Psoas muscle (tissue), 8 donors: ENCODE results near the gene STAU1. TPM values are rescaled to one million over a fixed set of nuclear protein-coding genes. Genes with fewer than 3 reads are reported as not detected.
"Not testable (repeated sequence)": the region's sequence is repeated elsewhere in the genome, so short reads cannot be mapped to it uniquely, and the experiment has no call there.

Source experiments
- ATAC-seq, 4 donors: fragments of 200-7000 bp; cut with Tn5 transposase; one replicate each; pipeline ENCODE4 v1.9.1; 2020; ENCODE audit warnings: moderate library complexity in 3 of 4, mild to moderate bottlenecking in 2 of 4
- DNase-seq, 2 donors: peaks; one replicate each; pipeline ENCODE4 v3.0.0-alpha.2; 2020
- H3K27ac ChIP-seq: fragments of 200-600 bp; one replicate; pipeline ENCODE4 v1.8.0; 2022
- H3K27me3 ChIP-seq, 3 donors: fragments of 200-600 bp in 1 of 3; one replicate each; pipeline versions ENCODE4 v1.6.1 to v1.8.0; 2013 to 2022; ENCODE audit warnings: low read length in 2 of 3, mild to moderate bottlenecking in 2 of 3, moderate library complexity in 1 of 3; ENCODE audit not compliant: insufficient read depth in 3 of 3
- H3K36me3 ChIP-seq, 2 donors: fragments of 200-600 bp in 1 of 2; one replicate each; pipeline versions ENCODE4 v1.6.1 to v1.8.0; 2013 to 2022; ENCODE audit warnings: low read depth in 1 of 2, mild to moderate bottlenecking in 1 of 2, moderate library complexity in 1 of 2; ENCODE audit not compliant: insufficient read depth in 1 of 2
- H3K4me1 ChIP-seq: fragments of 200-600 bp; one replicate; pipeline ENCODE4 v1.8.0; 2022
- H3K4me3 ChIP-seq: fragments of 200-600 bp; one replicate; pipeline ENCODE4 v1.8.0; 2022; ENCODE audit warnings: mild to moderate bottlenecking
- H3K9me3 ChIP-seq: fragments of 200-600 bp; one replicate; pipeline ENCODE4 v1.8.0; 2022
- WGBS, 3 donors: extraction: QIAGEN DNeasy Blood & Tissue Kit; methylation state at CpG; one replicate each; pipeline versions ENCODE4 v1.1.6 to v1.1.7; 2013; 5-methylcytosine and 5-hydroxymethylcytosine counted together
- intact Hi-C, 2 donors: fragments of 100-400 bp; cut with DNase I; formaldehyde crosslinking; loops; one replicate each; pipeline versions ENCODE4 v1.11.0 to v1.14.2; 2022
- polyA plus RNA-seq, 3 donors: library from polyadenylated mRNA; stranded (reverse); fragments of 200-250 nt; gene quantifications; one replicate each; pipeline ENCODE4 v1.2.3, GENCODE V29; 2013
- total RNA-seq, 4 donors: library from RNA; stranded (reverse); fragmentation: NEBNext Ultra II Directional in 2 of 4; extraction: Animal tissue kit (Norgen Biotek cat#: 25700) in 2 of 4; gene quantifications; one replicate each; pipeline versions ENCODE4 v1.2.1 to v1.2.4, GENCODE V29; 2021 to 2023
- TF ChIP-seq, protein P1 (sequence below): fragments of 200-600 bp; IDR thresholded peaks from one replicate; pipeline ENCODE4 v1.8.0; 2022; ENCODE audit warnings: antibody characterized with exemption
- donor health status: healthy with polysubstance abuse.
- donor health status: DM: no; HTN: no; CAD: no; lungs with moderate emphysema.
- donor health status: Bipolar disorder and iron deficiency.
- donor health status: healthy.
- donor health status: DM: yes; HTN: yes; CAD: no.
- donor health status: DM: no; HTN: no; CAD: no.
- donor health status: DM: no; HTN: no; CAD: no.
- donor health status: DM: yes; HTN: yes; CAD: no.

The STAU1 gene
- total and polyA plus RNA-seq, 7 donors, result 30.2 to 85.2 (median 58.8) TPM

GRCh38 chr20:49172413-49172812, 15.7 kb downstream of the STAU1 start:
- DNase-seq (no peak), ATAC-seq (no peak)
- intact Hi-C loops, result no loop called here
- 22 to 46% (median 24%) methylated on average over 1 of the region's 1 CpG for WGBS, 3 donors
- Histone ChIP-seq H3K27ac (no peak overlapping the region), H3K4me1 (peaks cover 20% of the 10 kb centered on the region), H3K9me3 (no peaks in the 10 kb centered on the region), H3K36me3 (peaks cover 0 to 25% of the 10 kb centered on the region in 2 donors), H3K4me3 (no peak overlapping the region), H3K27me3 (no peaks in the 10 kb centered on the region)
- TF ChIP-seq, protein P1, sequence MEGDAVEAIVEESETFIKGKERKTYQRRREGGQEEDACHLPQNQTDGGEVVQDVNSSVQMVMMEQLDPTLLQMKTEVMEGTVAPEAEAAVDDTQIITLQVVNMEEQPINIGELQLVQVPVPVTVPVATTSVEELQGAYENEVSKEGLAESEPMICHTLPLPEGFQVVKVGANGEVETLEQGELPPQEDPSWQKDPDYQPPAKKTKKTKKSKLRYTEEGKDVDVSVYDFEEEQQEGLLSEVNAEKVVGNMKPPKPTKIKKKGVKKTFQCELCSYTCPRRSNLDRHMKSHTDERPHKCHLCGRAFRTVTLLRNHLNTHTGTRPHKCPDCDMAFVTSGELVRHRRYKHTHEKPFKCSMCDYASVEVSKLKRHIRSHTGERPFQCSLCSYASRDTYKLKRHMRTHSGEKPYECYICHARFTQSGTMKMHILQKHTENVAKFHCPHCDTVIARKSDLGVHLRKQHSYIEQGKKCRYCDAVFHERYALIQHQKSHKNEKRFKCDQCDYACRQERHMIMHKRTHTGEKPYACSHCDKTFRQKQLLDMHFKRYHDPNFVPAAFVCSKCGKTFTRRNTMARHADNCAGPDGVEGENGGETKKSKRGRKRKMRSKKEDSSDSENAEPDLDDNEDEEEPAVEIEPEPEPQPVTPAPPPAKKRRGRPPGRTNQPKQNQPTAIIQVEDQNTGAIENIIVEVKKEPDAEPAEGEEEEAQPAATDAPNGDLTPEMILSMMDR, result no peak

DNA sequence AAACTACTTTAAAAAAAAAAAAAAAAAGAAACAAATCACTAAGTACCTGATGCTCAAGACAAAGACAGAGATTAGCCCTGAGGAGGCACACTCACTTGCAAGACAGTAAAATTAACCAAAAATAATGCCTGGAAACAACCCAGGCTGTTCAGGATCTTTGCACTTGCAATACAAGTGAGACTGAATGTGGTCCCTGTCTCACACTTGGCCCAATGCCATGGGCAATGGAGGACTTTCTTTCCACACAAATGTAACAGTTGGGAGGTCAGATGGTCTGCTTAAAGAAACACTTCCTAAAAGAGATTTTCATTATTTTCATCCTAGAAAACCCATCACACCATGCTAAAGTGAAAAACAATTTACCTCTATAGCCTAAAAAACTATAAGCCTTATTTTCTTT, 16.2 kb downstream of the STAU1 start:
- no peak overlapping the region for H3K27ac ChIP-seq
- no peak overlapping the region for H3K4me3 ChIP-seq
- H3K4me1 ChIP-seq, result peaks cover 25% of the 10 kb centered on the region
- DNase-seq (peak in 1 of 2 donors; percentile 23), ATAC-seq (no peak)
- H3K27me3 ChIP-seq, result no peaks in the 10 kb centered on the region
- H3K36me3 ChIP-seq, result peaks cover 0 to 22% of the 10 kb centered on the region in 2 donors
- intact Hi-C loops, result no loop called here
- H3K9me3 ChIP-seq, result no peaks in the 10 kb centered on the region
- TF ChIP-seq, protein P1, result no peak

- DNase-seq, result no peak
- Histone ChIP-seq H3K4me3 (no peak overlapping the region), H3K4me1 (peaks cover 30% of the 10 kb centered on the region), H3K27ac (no peak overlapping the region), H3K27me3 (no peaks in the 10 kb centered on the region), H3K36me3 (peaks cover 0 to 26% of the 10 kb centered on the region in 2 donors), H3K9me3 (no peaks in the 10 kb centered on the region)
- intact Hi-C loops, result no loop called here
- no peak for ATAC-seq
- WGBS, 3 donors, result 93 to 98% (median 96%) methylated on average over 2 of the region's 2 CpGs
- TF ChIP-seq, protein P1, result no peak
Observed at GRCh38 chr20:49170714-49171113, 17.4 kb downstream of the STAU1 start.

DNA sequence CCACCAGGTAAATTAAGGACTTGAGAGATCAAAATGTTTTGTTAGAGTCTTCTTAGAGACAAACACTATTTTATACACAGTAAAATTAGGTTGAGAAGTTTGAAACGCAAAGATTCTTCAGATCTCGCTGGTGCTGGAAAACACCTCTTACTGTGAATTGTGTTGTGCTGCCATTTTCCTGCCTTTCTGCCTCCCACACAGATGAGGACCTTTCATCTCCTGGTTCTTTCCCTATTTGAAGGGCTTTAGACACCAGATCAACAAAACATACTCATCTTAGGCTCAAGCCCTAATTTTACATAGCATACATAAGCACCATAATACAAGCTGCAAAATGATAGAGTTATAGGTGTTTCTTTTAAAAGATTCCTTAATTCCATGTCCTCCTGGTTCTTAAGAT, 18.6 kb downstream of the STAU1 start:
- WGBS, 3 donors, result 72 to 96% (median 94%) methylated on average over 2 of the region's 2 CpGs
- Histone ChIP-seq H3K36me3 (peaks cover 0 to 36% of the 10 kb centered on the region in 2 donors), H3K27ac (no peak overlapping the region), H3K27me3 (no peaks in the 10 kb centered on the region), H3K9me3 (no peaks in the 10 kb centered on the region), H3K4me3 (no peak overlapping the region), H3K4me1 (peaks cover 30% of the 10 kb centered on the region)
- TF ChIP-seq, protein P1, result no peak
- intact Hi-C loops, result no loop called here
- ATAC-seq (no peak), DNase-seq (no peak)

DNA sequence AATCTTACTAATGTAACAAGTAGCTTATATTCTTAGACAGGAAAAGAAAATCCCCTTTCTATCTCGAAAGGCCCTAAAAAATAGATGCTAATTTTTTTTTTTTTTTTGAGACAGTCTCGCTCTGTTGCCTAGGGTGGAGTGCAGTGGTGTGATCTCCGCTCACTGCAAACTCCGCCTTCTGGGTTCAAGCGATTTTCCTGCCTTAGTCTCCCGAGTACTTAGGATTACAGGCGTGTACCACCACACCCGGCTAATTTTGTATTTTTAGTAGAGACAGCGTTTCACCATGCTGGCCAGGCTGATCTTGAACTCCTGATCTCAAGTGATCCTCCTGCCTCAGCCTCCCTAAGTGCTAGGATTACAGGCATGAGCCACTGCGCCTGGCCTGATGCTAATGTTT, 19.3 kb downstream of the STAU1 start:
- H3K9me3 ChIP-seq, DNase-seq, ATAC-seq, H3K4me3 ChIP-seq, H3K27me3 ChIP-seq, intact Hi-C loops, H3K27ac ChIP-seq: not testable (repeated sequence)
- Histone ChIP-seq H3K4me1 (peaks cover 30% of the 10 kb centered on the region), H3K36me3 (peaks cover 0 to 36% of the 10 kb centered on the region in 2 donors)
- WGBS, 3 donors, result 88 to 90% (median 89%) methylated on average over 10 of the region's 10 CpGs
